GM08714 (cell line): ENCODE results near the gene UNC79.

Source experiments
- H3K4me3 ChIP-seq: fragments of 200-500 bp; sonication (Bioruptor generic); 2 replicates; pipeline ENCODE4 v1.5.1; 2014; ENCODE audit warnings: mild to moderate bottlenecking, low read length, inconsistent platforms
- ZNF274 ChIP-seq: IDR thresholded peaks from 2 replicates; pipeline ENCODE4 v1.6.1; 2012; ENCODE audit warnings: mild to moderate bottlenecking, low read depth, low read length

UNC79 gene

GRCh38 chr14:93549595-93549994 lies 118.9 kb downstream of the UNC79 start:
- H3K4me3 ChIP-seq: no peak overlapping the region
- no peak for TF ChIP-seq ZNF274

GRCh38 chr14:93564918-93565317 lies 134.2 kb downstream of the UNC79 start:
- TF ChIP-seq ZNF274: no peak
- H3K4me3 ChIP-seq: no peak overlapping the region

GRCh38 chr14:93566065-93566693 lies 135.4 kb downstream of the UNC79 start:
- TF ChIP-seq ZNF274: no peak
- H3K4me3 ChIP-seq: no peak overlapping the region

DNA sequence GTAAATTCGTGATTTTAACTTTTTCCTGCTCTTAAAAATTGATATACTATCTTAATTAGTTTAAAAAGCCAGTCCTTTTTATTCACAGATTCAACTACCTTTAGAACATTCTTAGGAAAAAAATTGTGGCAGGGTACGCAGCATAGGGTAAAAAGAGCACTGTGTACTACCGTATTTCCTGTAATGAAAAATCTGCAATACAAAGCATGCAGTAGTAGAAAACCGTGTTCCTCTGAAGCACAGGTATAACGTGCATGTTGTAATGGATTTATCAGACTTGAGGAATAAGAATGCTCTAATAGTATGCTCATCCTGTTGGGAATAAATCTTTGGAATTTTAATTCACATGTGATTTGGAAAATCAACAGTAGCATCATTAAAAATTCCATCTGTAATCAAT lies 140.5 kb downstream of the UNC79 start:
- TF ChIP-seq ZNF274: no peak
- H3K4me3 ChIP-seq: no peak overlapping the region

- no peak for TF ChIP-seq ZNF274
Observed at GRCh38 chr14:93579178-93579577, 148.4 kb downstream of the UNC79 start.

GRCh38 chr14:93582516-93582915 lies 151.8 kb downstream of the UNC79 start:
- H3K4me3 ChIP-seq: no peak overlapping the region
- no peak for TF ChIP-seq ZNF274

More at GRCh38 chr14:93579178-93579577, 148.4 kb downstream of the UNC79 start:
- no peak overlapping the region for H3K4me3 ChIP-seq

DNA sequence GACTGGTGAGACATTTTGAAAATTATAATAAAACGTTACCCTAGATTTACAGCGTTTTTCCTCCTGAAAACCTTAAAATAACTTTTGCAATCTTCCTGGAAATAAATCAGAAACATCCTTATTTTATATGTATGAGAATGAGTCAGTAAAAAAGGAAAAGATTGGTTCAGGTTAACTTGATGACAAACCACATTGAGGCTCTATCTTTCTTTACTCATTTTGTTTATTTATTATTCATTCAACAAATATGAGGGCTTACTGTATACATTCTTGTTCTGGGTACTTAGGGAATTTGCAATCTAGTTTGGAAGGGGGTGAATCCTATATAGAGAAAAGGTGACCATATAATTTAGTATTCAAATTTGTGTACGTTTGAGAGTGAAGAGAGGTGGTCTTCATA lies 156.6 kb downstream of the UNC79 start:
- TF ChIP-seq ZNF274: no peak
- no peak overlapping the region for H3K4me3 ChIP-seq

DNA sequence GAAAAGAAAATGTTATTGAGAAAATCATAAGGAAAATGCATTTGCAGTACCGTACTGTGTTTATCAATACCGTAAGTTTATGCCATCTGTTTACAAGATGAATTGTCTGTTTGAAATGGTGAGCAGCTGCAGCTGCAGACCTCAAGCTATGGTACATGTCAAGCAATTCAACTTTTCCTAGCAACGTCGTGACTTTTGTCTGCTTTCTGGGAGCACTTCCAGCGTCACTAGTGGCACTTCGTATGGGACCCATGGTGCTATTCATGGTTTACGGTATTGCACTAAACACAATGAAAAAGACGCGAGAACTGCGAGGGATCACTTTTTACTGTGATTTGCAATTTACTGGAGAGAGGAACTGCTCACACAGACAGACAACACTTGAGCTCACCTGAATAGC lies 160.8 kb downstream of the UNC79 start:
- no peak overlapping the region for H3K4me3 ChIP-seq
- no peak for TF ChIP-seq ZNF274

- TF ChIP-seq ZNF274: no peak
- no peak overlapping the region for H3K4me3 ChIP-seq
Observed at GRCh38 chr14:93592786-93593185, 162.0 kb downstream of the UNC79 start.

DNA sequence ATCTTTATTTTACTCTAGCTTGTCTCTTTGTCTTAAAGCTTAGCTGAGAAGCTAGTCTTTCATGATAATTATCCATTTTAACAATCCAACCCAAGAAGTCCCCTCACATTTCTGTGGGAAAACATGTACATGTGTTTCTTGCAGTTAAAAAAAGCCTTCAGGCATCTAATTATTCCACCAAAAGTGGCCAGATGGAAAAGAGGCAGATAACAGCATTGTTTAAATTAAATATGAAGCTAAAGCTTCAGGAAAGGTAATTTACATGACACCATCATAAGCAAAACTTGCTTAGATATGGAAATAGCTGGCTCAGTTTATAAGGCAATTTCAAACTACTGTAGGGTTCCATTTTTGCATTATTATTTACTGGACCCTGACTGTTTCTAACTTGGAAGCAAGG lies 175.4 kb downstream of the UNC79 start:
- TF ChIP-seq ZNF274: no peak
- H3K4me3 ChIP-seq: no peak overlapping the region

DNA sequence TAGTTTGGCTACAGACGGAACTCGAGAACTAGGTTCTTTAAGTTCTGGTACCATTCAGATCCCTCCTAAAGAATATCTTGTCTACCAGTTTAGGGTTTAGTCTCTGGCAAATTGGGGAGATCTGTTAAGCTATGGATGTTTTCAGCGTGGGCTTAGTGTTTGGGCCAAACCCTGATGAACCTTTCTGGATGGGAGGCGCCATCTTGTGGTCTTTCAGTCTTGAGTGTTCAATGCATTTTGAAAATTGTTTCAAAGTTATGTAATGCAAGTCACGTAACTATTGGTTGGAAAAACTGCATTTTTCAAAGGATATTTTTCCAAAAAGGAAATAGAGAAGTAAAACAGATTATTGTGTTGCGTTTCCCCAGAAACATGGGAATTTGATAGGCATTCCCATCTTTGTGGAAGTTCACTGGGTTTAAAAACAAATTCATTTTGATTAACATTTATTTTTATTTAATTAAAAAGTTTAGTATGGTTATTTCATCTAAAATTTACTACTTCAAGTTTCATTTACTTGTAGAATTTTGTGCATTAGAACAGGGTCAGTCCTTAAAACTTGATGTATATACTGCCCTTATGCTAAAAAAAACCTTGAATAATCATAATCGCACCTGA lies 188.5 kb downstream of the UNC79 start:
- H3K4me3 ChIP-seq: no peak overlapping the region
- TF ChIP-seq ZNF274: no peak

GRCh38 chr14:93628048-93628447 lies 197.3 kb downstream of the UNC79 start:
- H3K4me3 ChIP-seq: no peak overlapping the region
- no peak for TF ChIP-seq ZNF274

DNA sequence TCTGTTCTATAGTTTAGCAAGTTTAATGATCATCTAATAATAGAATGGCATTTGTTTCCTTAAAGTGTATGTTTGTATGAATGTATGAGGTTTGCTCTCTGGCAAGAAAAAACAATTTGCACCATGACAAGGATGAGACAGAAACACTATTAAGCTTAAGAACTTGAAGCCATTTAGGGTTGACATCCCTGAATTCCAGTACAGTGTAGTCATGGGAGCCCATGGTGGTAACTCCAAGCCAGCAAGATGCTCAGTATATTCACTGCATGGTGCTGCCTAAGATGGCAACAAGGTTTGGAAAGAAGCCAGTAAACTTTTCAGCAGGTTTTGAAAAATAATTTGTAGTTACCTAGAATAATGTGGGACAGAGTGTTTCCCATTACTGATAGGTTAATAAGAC lies 198.9 kb downstream of the UNC79 start:
- no peak overlapping the region for H3K4me3 ChIP-seq
- no peak for TF ChIP-seq ZNF274

GRCh38 chr14:93638790-93639189 lies 208.1 kb downstream of the UNC79 start:
- TF ChIP-seq ZNF274: no peak
- H3K4me3 ChIP-seq: no peak overlapping the region

GRCh38 chr14:93643127-93643526 lies 212.4 kb downstream of the UNC79 start:
- no peak overlapping the region for H3K4me3 ChIP-seq
- TF ChIP-seq ZNF274: no peak

- no peak for TF ChIP-seq ZNF274
- no peak overlapping the region for H3K4me3 ChIP-seq
Observed at GRCh38 chr14:93643676-93644075, 212.9 kb downstream of the UNC79 start.

GRCh38 chr14:93645200-93645599 lies 214.5 kb downstream of the UNC79 start:
- TF ChIP-seq ZNF274: no peak
- H3K4me3 ChIP-seq: no peak overlapping the region
